OCI-LY1 (cell line): ENCODE measurements around the gene PXK.

Experiments
- H2AFZ ChIP-seq: fragments of 200-600 bp; sonication (generic), shearing (Covaris generic); 2 replicates; pipeline ENCODE4 v1.6.0; 2014; ENCODE audit warnings: antibody characterized with exemption, mild to moderate bottlenecking, low read length
- H3F3A ChIP-seq: fragments of 200-600 bp; sonication (generic), shearing (Covaris generic); 2 replicates; pipeline ENCODE4 v1.6.0; 2014; ENCODE audit warnings: mild to moderate bottlenecking, antibody characterized with exemption, low read length, moderate library complexity; ENCODE audit not compliant: insufficient read depth
- H3K27ac ChIP-seq: fragments of 200-600 bp; sonication (generic); 2 replicates; pipeline ENCODE4 v1.5.1; 2014; ENCODE audit warnings: low read length, mixed run types, mild to moderate bottlenecking, low read depth; ENCODE audit not compliant: poor library complexity, severe bottlenecking
- H3K27me3 ChIP-seq: fragments of 200-600 bp; sonication (generic); 2 replicates; pipeline ENCODE4 v1.6.0; 2014; ENCODE audit warnings: antibody characterized with exemption, mild to moderate bottlenecking, low read length, moderate library complexity; ENCODE audit not compliant: insufficient read depth
- H3K36me3 ChIP-seq: fragments of 200-600 bp; sonication (generic); 2 replicates; pipeline ENCODE4 v1.6.1; 2014; ENCODE audit warnings: mild to moderate bottlenecking, antibody characterized with exemption, low read length, moderate library complexity, mixed read lengths; ENCODE audit not compliant: insufficient read depth
- H3K4me1 ChIP-seq: fragments of 200-600 bp; sonication (generic); 2 replicates; pipeline ENCODE4 v1.5.1; 2014; ENCODE audit warnings: mild to moderate bottlenecking, low read length, moderate library complexity; ENCODE audit not compliant: insufficient read depth, severe bottlenecking
- H3K4me2 ChIP-seq: fragments of 200-600 bp; sonication (generic), shearing (Covaris generic); 2 replicates; pipeline ENCODE4 v1.6.1; 2014; ENCODE audit warnings: low read length
- H3K4me3 ChIP-seq: fragments of 200-600 bp; sonication (generic); 2 replicates; pipeline ENCODE4 v1.5.1; 2014; ENCODE audit warnings: low read length, low read depth, mild to moderate bottlenecking, mixed read lengths; ENCODE audit not compliant: poor library complexity, severe bottlenecking
- H3K79me2 ChIP-seq: fragments of 200-600 bp; shearing (Covaris generic); 2 replicates; pipeline ENCODE4 v1.6.1; 2016; ENCODE audit warnings: mixed run types, low read length, mixed read lengths; ENCODE audit not compliant: insufficient read depth
- H3K9ac ChIP-seq: fragments of 200-600 bp; sonication (generic), shearing (Covaris generic); 2 replicates; pipeline ENCODE4 v1.6.1; 2014; ENCODE audit warnings: mild to moderate bottlenecking, low read length, mixed read lengths
- H3K9me2 ChIP-seq: fragments of 200-600 bp; sonication (generic), shearing (Covaris generic); 2 replicates; pipeline ENCODE4 v1.6.1; 2014; ENCODE audit warnings: low read depth, mild to moderate bottlenecking, low read length, mixed read lengths
- H3K9me3 ChIP-seq: fragments of 200-600 bp; shearing (Covaris generic); 2 replicates; pipeline ENCODE4 v1.6.1; 2014; ENCODE audit warnings: low read length, mixed read lengths
- H4K20me1 ChIP-seq: fragments of 200-600 bp; sonication (generic), shearing (Covaris generic); 2 replicates; pipeline ENCODE4 v1.6.0; 2016; ENCODE audit warnings: mild to moderate bottlenecking, low read length; ENCODE audit not compliant: insufficient read depth
- EZH2 ChIP-seq: fragments of 200-600 bp; sonication (generic), shearing (Covaris generic); IDR thresholded peaks from 2 replicates; pipeline ENCODE4 v1.8.0; 2017; ENCODE audit warnings: borderline replicate concordance, mixed run types, mild to moderate bottlenecking, antibody characterized with exemption, low read length, moderate library complexity, mixed read lengths
- TF ChIP-seq, protein P1 (sequence below): fragments of 200-600 bp; sonication (generic), shearing (Covaris generic); IDR thresholded peaks from 2 replicates; pipeline ENCODE4 v1.5.1; 2017; ENCODE audit warnings: mild to moderate bottlenecking, antibody characterized with exemption, low read length, moderate library complexity, mixed read lengths

Gene PXK

GRCh38 chr3:58366699-58367098 is 34.0 kb downstream of the PXK start:
- H3K9me3 ChIP-seq, result no peaks in the 10 kb centered on the region

GRCh38 chr3:58369038-58369437 is 36.3 kb downstream of the PXK start:
- peaks cover 11% of the 10 kb centered on the region for H3K4me1 ChIP-seq
- no peak overlapping the region for H3K4me3 ChIP-seq
- no peak overlapping the region for H3K4me2 ChIP-seq
- H3K9me3 ChIP-seq, result no peaks in the 10 kb centered on the region
- H3K9me2 ChIP-seq, result no peaks in the 10 kb centered on the region
- no peak for TF ChIP-seq EZH2
- TF ChIP-seq, protein P1, sequence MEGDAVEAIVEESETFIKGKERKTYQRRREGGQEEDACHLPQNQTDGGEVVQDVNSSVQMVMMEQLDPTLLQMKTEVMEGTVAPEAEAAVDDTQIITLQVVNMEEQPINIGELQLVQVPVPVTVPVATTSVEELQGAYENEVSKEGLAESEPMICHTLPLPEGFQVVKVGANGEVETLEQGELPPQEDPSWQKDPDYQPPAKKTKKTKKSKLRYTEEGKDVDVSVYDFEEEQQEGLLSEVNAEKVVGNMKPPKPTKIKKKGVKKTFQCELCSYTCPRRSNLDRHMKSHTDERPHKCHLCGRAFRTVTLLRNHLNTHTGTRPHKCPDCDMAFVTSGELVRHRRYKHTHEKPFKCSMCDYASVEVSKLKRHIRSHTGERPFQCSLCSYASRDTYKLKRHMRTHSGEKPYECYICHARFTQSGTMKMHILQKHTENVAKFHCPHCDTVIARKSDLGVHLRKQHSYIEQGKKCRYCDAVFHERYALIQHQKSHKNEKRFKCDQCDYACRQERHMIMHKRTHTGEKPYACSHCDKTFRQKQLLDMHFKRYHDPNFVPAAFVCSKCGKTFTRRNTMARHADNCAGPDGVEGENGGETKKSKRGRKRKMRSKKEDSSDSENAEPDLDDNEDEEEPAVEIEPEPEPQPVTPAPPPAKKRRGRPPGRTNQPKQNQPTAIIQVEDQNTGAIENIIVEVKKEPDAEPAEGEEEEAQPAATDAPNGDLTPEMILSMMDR, result no peak
- H3K27ac ChIP-seq, result no peak overlapping the region
- peaks cover 85% of the 10 kb centered on the region for H3K36me3 ChIP-seq
- no peaks in the 10 kb centered on the region for H3K27me3 ChIP-seq
- H2AFZ ChIP-seq, result no peak overlapping the region
- no peaks in the 10 kb centered on the region for H3F3A ChIP-seq
- H3K9ac ChIP-seq, result no peak overlapping the region
- no peaks in the 10 kb centered on the region for H4K20me1 ChIP-seq
- H3K79me2 ChIP-seq, result peaks cover 73% of the 10 kb centered on the region

More at GRCh38 chr3:58366699-58367098, 34.0 kb downstream of the PXK start:
- Histone ChIP-seq H3K79me2 (peaks cover 92% of the 10 kb centered on the region), H3K9ac (no peak overlapping the region), H2AFZ (no peak overlapping the region), H3K36me3 (peaks cover 82% of the 10 kb centered on the region), H3F3A (no peaks in the 10 kb centered on the region), H3K27ac (no peak overlapping the region), H3K4me2 (no peak overlapping the region), H3K27me3 (no peaks in the 10 kb centered on the region), H3K4me3 (no peak overlapping the region), H4K20me1 (no peaks in the 10 kb centered on the region), H3K4me1 (peaks cover 24% of the 10 kb centered on the region), H3K9me2 (no peaks in the 10 kb centered on the region)
- TF ChIP-seq EZH2, result no peak
- TF ChIP-seq, protein P1, result no peak

GRCh38 chr3:58369876-58370275 is 37.2 kb downstream of the PXK start:
- H3K4me3 ChIP-seq, result no peak overlapping the region
- no peaks in the 10 kb centered on the region for H3K27me3 ChIP-seq
- TF ChIP-seq, protein P1, result no peak
- no peak for TF ChIP-seq EZH2
- no peak overlapping the region for H3K9ac ChIP-seq
- H3K9me2 ChIP-seq, result no peaks in the 10 kb centered on the region
- no peaks in the 10 kb centered on the region for H4K20me1 ChIP-seq
- H3K79me2 ChIP-seq, result peaks cover 72% of the 10 kb centered on the region
- no peak overlapping the region for H3K27ac ChIP-seq
- no peaks in the 10 kb centered on the region for H3F3A ChIP-seq
- peaks cover 93% of the 10 kb centered on the region for H3K36me3 ChIP-seq
- no peak overlapping the region for H2AFZ ChIP-seq
- no peak overlapping the region for H3K4me2 ChIP-seq
- peaks cover 11% of the 10 kb centered on the region for H3K4me1 ChIP-seq
- no peaks in the 10 kb centered on the region for H3K9me3 ChIP-seq
